PC-3 (cell line): ENCODE data around the gene PDZD7. TPM values are rescaled to one million over a fixed set of nuclear protein-coding genes. Genes with fewer than 3 reads are reported as not detected.

Experiments used
- ATAC-seq: fragments of 200-7000 bp; cut with Tn5 transposase; 2 replicates; pipeline ENCODE4 v1.9.1; 2020; ENCODE audit warnings: mild to moderate bottlenecking, moderate library complexity
- BruUV-seq: library from RNA; stranded (reverse); fragments of 400-500 nt; replicated peaks from 2 replicates; lab custom pipeline; 2021; lab: Mats Ljungman, UMichigan
- CTCF ChIA-PET: fragments of 300-600 bp; sonication (Branson Sonifier 250); formaldehyde crosslinking; loops from one replicate; lab custom pipeline; 2022; ENCODE audit warnings: antibody characterized with exemption; lab: Charles Lee
- POLR2A ChIA-PET: fragments of 300-600 bp; sonication (Branson Sonifier 250); formaldehyde crosslinking; loops from one replicate; lab custom pipeline; 2022; ENCODE audit warnings: antibody characterized with exemption; ENCODE audit not compliant: unreplicated experiment; lab: Charles Lee
- DNase-seq: peaks from one replicate; pipeline ENCODE4 v3.0.0-alpha.2; 2015
- H2AFZ ChIP-seq: fragments of 300-600 bp; sonication (generic); 2 replicates; pipeline ENCODE4 v1.6.0; 2016; ENCODE audit warnings: antibody characterized with exemption, low read length
- H3F3A ChIP-seq: fragments of 300-600 bp; sonication (generic); one replicate; pipeline ENCODE4 v1.6.0; 2017; ENCODE audit warnings: antibody characterized with exemption, low read length, control low read depth, mild to moderate bottlenecking; ENCODE audit not compliant: unreplicated experiment
- H3K27ac ChIP-seq: fragments of 300-600 bp; sonication (generic); 2 replicates; pipeline ENCODE4 v1.5.1; 2016; ENCODE audit warnings: mild to moderate bottlenecking, low read length
- H3K27me3 ChIP-seq: fragments of 300-600 bp; sonication (generic); 2 replicates; pipeline ENCODE4 v1.6.1; 2016; ENCODE audit warnings: low read length, mixed read lengths
- H3K36me3 ChIP-seq: fragments of 300-600 bp; sonication (generic); 2 replicates; pipeline ENCODE4 v1.6.1; 2016; ENCODE audit warnings: low read depth, mixed run types, low read length, mixed read lengths
- H3K4me1 ChIP-seq: fragments of 300-600 bp; sonication (generic); 2 replicates; pipeline ENCODE4 v1.5.1; 2016; ENCODE audit warnings: low read length; ENCODE audit not compliant: insufficient read depth
- H3K4me2 ChIP-seq: fragments of 300-600 bp; sonication (generic); 2 replicates; pipeline ENCODE4 v1.6.0; 2016; ENCODE audit warnings: low read length
- H3K4me3 ChIP-seq: fragments of 300-600 bp; sonication (generic); 2 replicates; pipeline ENCODE4 v1.5.1; 2016; ENCODE audit warnings: mild to moderate bottlenecking, low read length, mixed read lengths
- H3K79me2 ChIP-seq: fragments of 300-600 bp; sonication (generic); 2 replicates; pipeline ENCODE4 v1.6.1; 2017; ENCODE audit warnings: low read length, mixed read lengths
- H3K9ac ChIP-seq: fragments of 300-600 bp; sonication (generic); 2 replicates; pipeline ENCODE4 v1.6.0; 2016; ENCODE audit warnings: mild to moderate bottlenecking, low read length
- H3K9me2 ChIP-seq: fragments of 300-600 bp; sonication (generic); replicated peaks from 2 replicates; pipeline ENCODE4 v1.6.1; 2016; ENCODE audit warnings: mixed run types, low read length, mixed read lengths
- H3K9me3 ChIP-seq: fragments of 300-600 bp; sonication (generic); 2 replicates; pipeline ENCODE4 v1.6.1; 2016; ENCODE audit warnings: low read length, mixed read lengths
- H4K20me1 ChIP-seq: fragments of 300-600 bp; sonication (generic); 2 replicates; pipeline ENCODE4 v1.6.1; 2016; ENCODE audit warnings: low read length, mixed read lengths
- CTCF ChIP-seq: fragments of 300-600 bp; sonication (generic); conservative IDR thresholded peaks from 2 replicates; pipeline ENCODE4 v1.5.1; 2017; ENCODE audit warnings: antibody characterized with exemption, low read depth, mild to moderate bottlenecking, low read length
- EZH2 ChIP-seq: fragments of 300-600 bp; sonication (generic); IDR thresholded peaks from one replicate; pipeline ENCODE4 v1.6.1; 2017; ENCODE audit warnings: antibody characterized with exemption, mild to moderate bottlenecking, low read length; ENCODE audit not compliant: unreplicated experiment
- EZH2phosphoT487 ChIP-seq: fragments of 300-600 bp; sonication (generic); IDR thresholded peaks from 2 replicates; pipeline ENCODE4 v1.6.1; 2018; ENCODE audit warnings: mild to moderate bottlenecking, antibody characterized with exemption, low read length, borderline replicate concordance
- intact Hi-C: fragments of 100-400 bp; cut with micrococcal nuclease; formaldehyde crosslinking; loops from 2 replicates; pipeline ENCODE4 v1.9.0; 2023
- total RNA-seq: library from RNA; depleted of rRNA; stranded (reverse); fragments of >200 nt; gene quantifications from 2 replicates; pipeline ENCODE4 v1.2.3, GENCODE V29; 2014

Gene PDZD7
- total RNA-seq, 1 experiment from 2014 or later, result 2.8 TPM

GRCh38 chr10:101029520-101030295 lies 1.2 kb downstream of the PDZD7 start:
- ATAC-seq, result no peak
- Histone ChIP-seq H2AFZ (no peak overlapping the region), H3K27ac (no peak overlapping the region), H3K4me3 (no peak overlapping the region), H3K4me2 (0 out of 2 replicates have a peak overlapping the region, but pooled peaks have one; percentile 96), H3K9ac (no peak overlapping the region), H3K79me2 (peaks cover 16% of the 10 kb centered on the region), H3F3A (no peaks in the 10 kb centered on the region), H3K27me3 (no peaks in the 10 kb centered on the region), H4K20me1 (no peaks in the 10 kb centered on the region), H3K36me3 (no peaks in the 10 kb centered on the region; the same call in 1 of the 2 replicates), H3K4me1 (peaks cover 8% of the 10 kb centered on the region), H3K9me2 (no peaks in the 10 kb centered on the region), H3K9me3 (no peaks in the 10 kb centered on the region)
- intact Hi-C loops, result no loop called here
- no peak for TF ChIP-seq EZH2phosphoT487
- no peak for TF ChIP-seq EZH2
- no peak for TF ChIP-seq CTCF
- CTCF ChIA-PET, result no interaction called here
- DNase-seq, result no peak
- no TSS peak for BruUV-seq
- POLR2A ChIA-PET, result interaction anchor here (0.8 kb wide), 1 partner anchor 23 kb away, joined by 3 read pairs; no protein-coding TSS in a partner anchor

- ChIA-PET CTCF (no interaction called here), POLR2A (interaction anchor here (0.8 kb wide), 1 partner anchor 24 kb away, joined by 3 read pairs; no protein-coding TSS in a partner anchor)
- Histone ChIP-seq H3K27ac (no peak overlapping the region), H3K9me3 (no peaks in the 10 kb centered on the region), H3K27me3 (no peaks in the 10 kb centered on the region), H3K4me1 (peaks cover 8% of the 10 kb centered on the region), H2AFZ (no peak overlapping the region), H3K36me3 (no peaks in the 10 kb centered on the region), H3K4me3 (no peak overlapping the region), H4K20me1 (no peaks in the 10 kb centered on the region), H3K79me2 (peaks cover 8% of the 10 kb centered on the region), H3K9ac (no peak overlapping the region), H3K9me2 (no peaks in the 10 kb centered on the region), H3K4me2 (no peak overlapping the region), H3F3A (no peaks in the 10 kb centered on the region)
- TF ChIP-seq EZH2 (no peak), EZH2phosphoT487 (no peak), CTCF (no peak)
- intact Hi-C loops, result no loop called here
- no TSS peak for BruUV-seq
- ATAC-seq (no peak), DNase-seq (no peak)
These were observed 2.2 kb downstream of the PDZD7 start for GRCh38 chr10:101028446-101029337.
